GM19324 (cell line): ENCODE data around the gene QSOX2.

Source experiments
- ATAC-seq: cut with Tn5 transposase; IDR thresholded peaks from one replicate; pipeline ENCODE4 v1.9.1; 2021; ENCODE audit warnings: mild to moderate bottlenecking, moderate library complexity; ENCODE audit not compliant: unreplicated experiment, low FRiP score

QSOX2 gene, protein sequence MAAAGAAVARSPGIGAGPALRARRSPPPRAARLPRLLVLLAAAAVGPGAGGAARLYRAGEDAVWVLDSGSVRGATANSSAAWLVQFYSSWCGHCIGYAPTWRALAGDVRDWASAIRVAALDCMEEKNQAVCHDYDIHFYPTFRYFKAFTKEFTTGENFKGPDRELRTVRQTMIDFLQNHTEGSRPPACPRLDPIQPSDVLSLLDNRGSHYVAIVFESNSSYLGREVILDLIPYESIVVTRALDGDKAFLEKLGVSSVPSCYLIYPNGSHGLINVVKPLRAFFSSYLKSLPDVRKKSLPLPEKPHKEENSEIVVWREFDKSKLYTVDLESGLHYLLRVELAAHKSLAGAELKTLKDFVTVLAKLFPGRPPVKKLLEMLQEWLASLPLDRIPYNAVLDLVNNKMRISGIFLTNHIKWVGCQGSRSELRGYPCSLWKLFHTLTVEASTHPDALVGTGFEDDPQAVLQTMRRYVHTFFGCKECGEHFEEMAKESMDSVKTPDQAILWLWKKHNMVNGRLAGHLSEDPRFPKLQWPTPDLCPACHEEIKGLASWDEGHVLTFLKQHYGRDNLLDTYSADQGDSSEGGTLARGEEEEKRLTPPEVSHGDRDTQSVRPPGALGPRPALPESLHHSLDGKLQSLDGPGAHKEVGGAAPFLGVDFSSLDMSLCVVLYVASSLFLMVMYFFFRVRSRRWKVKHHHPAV

GRCh38 chr9:136245219-136246150 is at the start of gene QSOX2:
Gene QSOX2, minus strand, starts transcription at chr9:136245812. Its CDS starts 9 bp downstream, at chr9:136245803.
- ATAC-seq, result peak; percentile 69

DNA sequence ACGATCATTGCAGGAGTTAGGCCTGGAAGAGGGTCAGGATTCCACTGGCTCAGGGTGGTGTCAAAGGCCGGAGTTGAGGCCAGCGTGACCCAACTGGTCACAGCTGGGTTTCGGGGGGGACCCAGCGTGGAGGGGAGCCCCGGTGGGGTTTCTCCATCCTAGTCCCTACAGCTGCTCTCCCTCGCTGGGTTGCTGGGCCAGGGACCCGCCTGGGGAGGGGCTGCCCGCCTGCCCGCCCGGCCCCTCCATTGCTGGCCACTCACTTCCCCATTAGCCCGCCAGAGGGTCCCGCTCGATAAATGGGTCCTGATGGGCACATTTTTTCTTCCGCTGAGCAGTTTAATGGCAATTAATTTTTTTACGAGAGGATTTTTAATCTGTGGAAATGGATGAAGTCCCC is 49.4 kb upstream of the QSOX2 start:
- no peak for ATAC-seq

- no peak for ATAC-seq
Measured at GRCh38 chr9:136294437-136294836, 48.8 kb upstream of the QSOX2 start.

DNA sequence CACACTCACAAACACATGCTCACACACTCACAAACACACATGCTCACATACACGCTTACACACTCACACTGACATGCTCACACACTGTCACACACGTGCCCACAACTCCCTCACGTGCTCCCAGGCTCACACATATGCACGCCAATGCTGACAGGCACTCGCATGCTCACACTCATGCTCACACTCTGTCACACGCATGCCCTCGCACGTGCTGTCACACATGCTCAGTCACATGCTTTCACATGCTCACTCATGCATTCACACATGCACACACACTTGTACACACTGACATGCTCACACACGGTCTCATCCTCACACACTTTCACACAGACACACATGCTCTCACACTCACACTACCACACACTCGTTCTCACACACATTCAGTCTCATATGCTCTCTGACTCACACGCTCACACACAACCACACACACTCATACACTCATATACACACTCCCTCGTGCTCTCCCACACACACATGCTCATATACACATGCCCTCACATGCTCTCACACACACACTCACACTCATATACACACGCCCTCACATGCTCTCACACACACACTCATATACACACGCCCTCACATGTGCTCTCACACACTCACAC is 48.0 kb upstream of the QSOX2 start:
- no peak for ATAC-seq

- ATAC-seq, result no peak
Measured at GRCh38 chr9:136292591-136293448, 47.2 kb upstream of the QSOX2 start.

GRCh38 chr9:136292026-136292538 is 46.5 kb upstream of the QSOX2 start:
- ATAC-seq, result no peak

- ATAC-seq, result no peak
Measured at GRCh38 chr9:136291306-136292025, 45.9 kb upstream of the QSOX2 start.

DNA sequence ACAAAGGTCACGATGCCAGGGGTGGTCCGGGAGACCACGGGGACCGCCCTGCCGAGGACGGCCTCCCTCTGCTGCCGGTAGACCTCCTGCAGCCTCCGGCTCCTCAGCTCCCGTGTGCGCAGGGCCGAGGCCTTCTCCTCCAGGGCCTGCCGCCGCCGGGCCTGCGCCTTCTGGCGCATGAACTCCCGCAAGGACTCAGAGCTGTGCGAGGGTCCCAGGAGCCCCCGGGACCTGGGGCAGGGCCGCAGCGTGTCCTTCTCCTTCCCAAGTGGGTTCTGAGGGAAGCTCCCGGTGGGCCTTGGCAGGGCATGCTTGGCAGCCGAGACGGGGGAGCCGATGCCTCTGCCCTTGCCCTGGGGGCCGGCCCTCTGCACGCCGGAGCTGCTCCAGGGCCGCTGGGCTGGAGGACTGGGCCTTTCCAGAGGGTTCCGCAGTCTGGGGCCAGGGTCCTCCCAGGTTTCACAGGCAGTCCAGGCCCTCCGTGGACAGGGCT is 44.9 kb upstream of the QSOX2 start:
- no peak for ATAC-seq

GRCh38 chr9:136289651-136290507 is 44.3 kb upstream of the QSOX2 start:
- ATAC-seq, result no peak

- no peak for ATAC-seq
Measured at GRCh38 chr9:136287960-136288753, 42.5 kb upstream of the QSOX2 start.

- ATAC-seq, result no peak
Measured at GRCh38 chr9:136286987-136287379, 41.4 kb upstream of the QSOX2 start.

GRCh38 chr9:136286359-136286986 is 40.9 kb upstream of the QSOX2 start:
- no peak for ATAC-seq

- no peak for ATAC-seq
Measured at GRCh38 chr9:136285501-136286358, 40.1 kb upstream of the QSOX2 start.

DNA sequence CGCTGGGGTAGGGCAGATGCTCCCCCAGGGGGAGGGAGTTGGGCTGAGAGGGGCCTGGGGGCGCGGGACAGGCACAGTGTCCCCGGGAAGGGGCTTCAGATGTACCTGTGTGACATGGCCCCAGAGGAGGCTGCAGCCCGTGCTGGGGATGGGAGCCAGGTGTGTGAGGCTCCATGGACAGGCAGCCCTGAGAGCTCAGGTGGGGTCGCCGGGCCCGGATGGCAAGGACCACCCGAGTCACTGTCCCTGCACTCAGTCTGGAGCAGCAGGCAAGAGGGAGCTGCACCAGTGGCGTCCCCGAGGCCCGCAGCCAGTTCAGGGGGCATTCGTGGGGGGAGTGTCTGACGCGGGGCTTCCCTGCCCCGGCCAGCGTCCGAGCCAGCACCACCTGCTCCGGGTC is 39.3 kb upstream of the QSOX2 start:
- no peak for ATAC-seq

- no peak for ATAC-seq
Measured at GRCh38 chr9:136284311-136284710, 38.7 kb upstream of the QSOX2 start.
